Endometrial microvascular endothelial cells (primary cell): ENCODE measurements around the gene EXOC2. TPM values are rescaled to one million over a fixed set of nuclear protein-coding genes. Genes with fewer than 3 reads are reported as not detected.

Experiments used
- in situ Hi-C: cut with HindIII; loops from 2 replicates; pipeline ENCODE4 v1.10.0; 2017; ENCODE audit warnings: low sequenced_read_pairs, low pct_unique_long_range_greater_than_20kb; ENCODE audit errors: inconsistent ontology term
- total RNA-seq: library from RNA; depleted of rRNA; stranded (reverse); fragments of >200 nt; gene quantifications from one replicate; pipeline ENCODE4 v1.2.3, GENCODE V29; 2015; ENCODE audit errors: inconsistent ontology term

The EXOC2 gene, protein sequence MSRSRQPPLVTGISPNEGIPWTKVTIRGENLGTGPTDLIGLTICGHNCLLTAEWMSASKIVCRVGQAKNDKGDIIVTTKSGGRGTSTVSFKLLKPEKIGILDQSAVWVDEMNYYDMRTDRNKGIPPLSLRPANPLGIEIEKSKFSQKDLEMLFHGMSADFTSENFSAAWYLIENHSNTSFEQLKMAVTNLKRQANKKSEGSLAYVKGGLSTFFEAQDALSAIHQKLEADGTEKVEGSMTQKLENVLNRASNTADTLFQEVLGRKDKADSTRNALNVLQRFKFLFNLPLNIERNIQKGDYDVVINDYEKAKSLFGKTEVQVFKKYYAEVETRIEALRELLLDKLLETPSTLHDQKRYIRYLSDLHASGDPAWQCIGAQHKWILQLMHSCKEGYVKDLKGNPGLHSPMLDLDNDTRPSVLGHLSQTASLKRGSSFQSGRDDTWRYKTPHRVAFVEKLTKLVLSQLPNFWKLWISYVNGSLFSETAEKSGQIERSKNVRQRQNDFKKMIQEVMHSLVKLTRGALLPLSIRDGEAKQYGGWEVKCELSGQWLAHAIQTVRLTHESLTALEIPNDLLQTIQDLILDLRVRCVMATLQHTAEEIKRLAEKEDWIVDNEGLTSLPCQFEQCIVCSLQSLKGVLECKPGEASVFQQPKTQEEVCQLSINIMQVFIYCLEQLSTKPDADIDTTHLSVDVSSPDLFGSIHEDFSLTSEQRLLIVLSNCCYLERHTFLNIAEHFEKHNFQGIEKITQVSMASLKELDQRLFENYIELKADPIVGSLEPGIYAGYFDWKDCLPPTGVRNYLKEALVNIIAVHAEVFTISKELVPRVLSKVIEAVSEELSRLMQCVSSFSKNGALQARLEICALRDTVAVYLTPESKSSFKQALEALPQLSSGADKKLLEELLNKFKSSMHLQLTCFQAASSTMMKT
- total RNA-seq, result 59.8 TPM

DNA sequence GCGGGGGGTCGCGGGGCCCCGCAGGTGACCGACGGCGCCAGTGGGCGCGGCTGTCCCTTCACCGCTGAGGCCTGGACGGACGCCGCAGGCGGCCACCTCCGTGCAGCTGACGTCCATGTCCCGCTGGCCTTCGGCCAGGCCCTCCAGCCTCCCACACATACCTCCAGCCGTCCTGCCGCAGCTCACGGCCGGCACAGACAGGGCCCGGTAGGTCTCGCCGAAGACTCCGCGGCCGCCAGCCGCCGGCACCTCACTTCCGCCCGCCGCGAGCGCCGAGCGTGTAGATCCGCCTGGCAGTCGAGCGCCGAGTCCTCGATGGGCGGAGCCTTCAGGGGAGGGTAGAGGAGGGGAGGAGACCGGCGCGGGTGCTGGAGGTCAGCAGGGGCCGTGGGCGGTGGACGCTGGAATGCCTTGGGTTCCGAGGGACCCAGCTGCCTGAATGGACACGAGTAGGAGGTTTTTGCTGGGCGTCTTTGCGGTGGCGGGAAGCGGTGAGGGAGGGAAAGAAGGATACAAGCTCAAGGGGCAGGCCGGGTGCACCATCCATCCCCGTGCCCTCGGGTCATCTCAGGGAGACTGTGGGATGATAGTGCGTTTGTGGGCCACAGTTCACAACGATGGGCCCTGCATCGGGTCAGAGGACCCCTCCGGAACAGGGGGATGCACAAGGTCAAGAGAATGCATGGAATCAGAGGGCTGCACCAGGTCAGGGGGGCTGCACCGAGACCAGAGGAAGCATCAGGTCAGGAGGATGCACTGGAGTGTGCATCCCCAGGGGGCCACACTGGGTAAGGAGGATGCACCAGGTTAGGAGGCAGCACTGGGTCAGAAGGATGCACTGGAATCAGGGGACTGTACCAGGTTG lies at the start of gene EXOC2:
Gene EXOC2 (minus strand): TSS at position 282 of the 865 bp plus-strand sequence. CDS start 55,321 bp downstream, outside the sequence.
- in situ Hi-C loops, result no loop called here

DNA sequence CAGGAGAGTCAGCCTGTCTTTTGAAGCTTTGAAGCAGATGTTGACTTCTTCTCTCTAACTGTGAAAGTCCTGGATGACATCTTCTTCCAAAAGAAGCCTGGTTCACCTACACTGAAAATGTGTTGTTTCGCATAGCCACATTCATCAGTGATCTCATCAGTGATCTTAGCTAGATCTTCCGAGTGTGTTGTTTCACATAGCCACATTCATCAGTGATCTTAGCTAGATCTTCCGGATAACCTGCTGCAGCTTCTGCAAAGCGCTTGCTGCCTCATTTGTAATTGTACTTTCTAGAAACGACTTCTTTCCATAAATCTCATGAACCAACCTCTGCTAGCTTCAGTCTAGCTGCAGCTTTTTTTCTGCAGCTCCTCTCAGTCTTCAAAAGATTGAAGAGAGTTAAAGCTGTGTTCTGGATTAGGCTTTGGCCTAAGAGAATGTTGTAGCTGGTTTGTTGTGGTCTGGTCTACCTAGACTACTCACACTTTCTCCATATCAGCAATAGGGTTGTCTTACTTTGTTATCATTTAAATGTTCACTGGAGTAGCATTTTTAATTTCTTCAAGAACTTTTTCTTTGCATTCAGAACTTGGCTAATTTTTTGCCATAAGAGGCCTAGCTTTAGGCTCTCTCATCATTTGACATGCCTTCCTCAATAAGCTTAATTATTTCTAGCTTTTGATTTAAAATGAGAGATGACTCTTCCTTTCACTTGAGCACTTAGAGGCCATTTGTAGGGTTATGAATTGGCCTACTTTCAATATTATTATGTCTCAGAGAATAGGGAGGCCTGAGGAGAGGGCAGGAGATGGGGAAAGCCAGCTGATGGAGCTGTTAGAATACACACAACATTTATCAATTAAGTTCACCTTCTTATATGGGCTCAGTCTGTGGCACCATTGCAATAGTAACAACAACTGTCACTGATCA lies 48.7 kb upstream of the EXOC2 start:
- in situ Hi-C loops, result no loop called here

GRCh38 chr6:736657-737446 lies 43.9 kb upstream of the EXOC2 start:
- in situ Hi-C loops, result no loop called here

DNA sequence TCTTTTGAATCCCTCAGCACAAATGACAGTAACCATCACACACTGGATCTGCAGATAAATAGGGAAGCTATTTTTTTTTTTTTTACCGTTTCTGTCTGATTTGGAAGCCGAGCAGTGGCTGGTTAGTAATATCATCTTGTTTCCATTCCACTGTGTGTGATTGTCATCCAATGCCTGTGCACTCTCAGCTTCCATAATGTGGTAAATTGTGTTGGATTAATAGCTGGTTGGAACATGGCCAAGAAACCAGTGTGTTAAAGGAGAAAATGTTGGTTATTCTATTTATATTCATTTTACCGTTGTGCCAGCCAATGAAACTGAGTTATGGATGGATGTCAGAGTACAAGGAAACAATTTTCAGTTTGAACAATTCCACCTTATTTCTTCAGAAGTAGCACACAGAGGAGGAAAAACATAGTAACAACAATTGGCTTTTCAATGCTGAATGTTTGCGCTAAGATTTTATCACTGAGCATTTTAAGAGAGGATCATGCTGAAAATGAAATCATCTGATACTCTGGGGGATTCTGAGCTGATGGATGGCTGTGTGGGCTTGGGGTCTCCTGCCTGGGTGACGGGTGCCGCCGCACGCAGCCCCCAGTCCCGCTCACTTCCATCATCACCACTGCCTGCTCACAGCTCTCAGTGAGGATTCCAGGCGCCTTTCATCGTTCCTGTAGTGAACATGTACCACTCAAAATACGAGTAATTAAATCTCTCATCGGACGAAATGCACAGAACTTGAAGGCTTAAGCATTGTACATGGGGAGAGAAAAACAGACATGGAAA lies 40.7 kb upstream of the EXOC2 start:
- in situ Hi-C loops, result no loop called here

DNA sequence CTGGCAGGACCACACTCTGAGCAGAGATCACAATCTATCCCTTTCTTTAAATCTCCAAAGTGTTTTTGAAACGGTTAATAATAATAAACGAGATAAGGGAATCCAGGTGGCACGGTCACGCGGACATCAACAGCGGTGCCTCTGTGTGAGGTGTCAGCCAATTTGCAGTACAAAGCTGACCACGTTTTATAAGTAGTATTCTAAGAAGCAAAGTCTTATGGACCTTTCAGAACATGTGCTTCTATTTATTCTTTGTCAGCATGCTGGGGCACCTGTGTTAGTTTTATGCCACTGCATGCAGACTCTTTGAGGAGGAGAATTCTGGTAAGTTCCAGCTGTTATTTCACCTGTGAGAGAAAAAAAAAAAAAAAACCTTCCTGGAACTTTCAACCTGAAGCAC lies 39.0 kb upstream of the EXOC2 start:
- in situ Hi-C loops, result no loop called here

- in situ Hi-C loops, result no loop called here
Observed at GRCh38 chr6:729606-730320, 36.8 kb upstream of the EXOC2 start.

GRCh38 chr6:727856-728255 lies 34.9 kb upstream of the EXOC2 start:
- in situ Hi-C loops, result no loop called here

- in situ Hi-C loops, result no loop called here
Observed at GRCh38 chr6:723540-723939, 30.6 kb upstream of the EXOC2 start.

- in situ Hi-C loops, result no loop called here
Observed at GRCh38 chr6:722608-723007, 29.7 kb upstream of the EXOC2 start.

DNA sequence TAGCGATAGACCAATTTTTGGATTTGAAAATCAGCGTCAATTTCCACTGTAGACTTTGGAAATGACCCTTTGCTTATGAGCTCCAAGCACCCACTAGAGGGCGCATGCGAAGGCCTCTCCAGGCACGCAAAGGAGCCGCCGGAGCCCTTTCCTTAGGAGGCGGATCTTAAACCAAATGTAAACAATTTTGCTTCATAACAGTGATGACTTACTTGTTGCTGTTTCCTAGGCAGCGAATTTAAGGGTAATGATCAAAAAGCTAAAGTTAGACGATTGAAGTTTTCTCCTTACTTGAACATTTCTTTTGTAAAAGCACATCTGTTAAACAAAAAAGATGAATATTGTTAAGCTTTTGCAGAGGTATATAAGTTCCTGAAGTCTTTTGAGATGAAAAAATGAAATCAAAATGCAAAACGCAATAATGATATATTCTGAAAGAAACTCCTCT lies 29.2 kb upstream of the EXOC2 start:
- in situ Hi-C loops, result no loop called here

- in situ Hi-C loops, result no loop called here
Observed at GRCh38 chr6:718345-718744, 25.4 kb upstream of the EXOC2 start.

DNA sequence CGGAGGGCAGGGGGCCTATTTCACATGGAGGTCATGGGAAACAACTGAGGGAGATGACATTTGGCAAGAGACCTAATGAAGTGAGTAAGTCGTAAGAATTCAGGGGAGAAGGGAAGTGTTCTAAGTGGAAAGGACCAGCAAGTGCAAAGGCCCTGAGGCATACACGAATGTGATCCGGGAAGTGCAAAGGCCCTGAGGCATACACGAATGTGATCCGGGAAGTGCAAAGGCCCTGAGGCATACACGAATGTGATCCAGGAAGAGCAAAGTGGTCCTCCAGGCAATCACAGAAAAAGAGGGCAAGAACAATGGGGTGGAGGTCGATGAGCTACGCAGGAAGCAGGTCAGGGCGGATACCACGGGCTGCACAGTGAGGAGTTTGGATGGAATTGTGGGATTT lies 24.2 kb upstream of the EXOC2 start:
- in situ Hi-C loops, result no loop called here

DNA sequence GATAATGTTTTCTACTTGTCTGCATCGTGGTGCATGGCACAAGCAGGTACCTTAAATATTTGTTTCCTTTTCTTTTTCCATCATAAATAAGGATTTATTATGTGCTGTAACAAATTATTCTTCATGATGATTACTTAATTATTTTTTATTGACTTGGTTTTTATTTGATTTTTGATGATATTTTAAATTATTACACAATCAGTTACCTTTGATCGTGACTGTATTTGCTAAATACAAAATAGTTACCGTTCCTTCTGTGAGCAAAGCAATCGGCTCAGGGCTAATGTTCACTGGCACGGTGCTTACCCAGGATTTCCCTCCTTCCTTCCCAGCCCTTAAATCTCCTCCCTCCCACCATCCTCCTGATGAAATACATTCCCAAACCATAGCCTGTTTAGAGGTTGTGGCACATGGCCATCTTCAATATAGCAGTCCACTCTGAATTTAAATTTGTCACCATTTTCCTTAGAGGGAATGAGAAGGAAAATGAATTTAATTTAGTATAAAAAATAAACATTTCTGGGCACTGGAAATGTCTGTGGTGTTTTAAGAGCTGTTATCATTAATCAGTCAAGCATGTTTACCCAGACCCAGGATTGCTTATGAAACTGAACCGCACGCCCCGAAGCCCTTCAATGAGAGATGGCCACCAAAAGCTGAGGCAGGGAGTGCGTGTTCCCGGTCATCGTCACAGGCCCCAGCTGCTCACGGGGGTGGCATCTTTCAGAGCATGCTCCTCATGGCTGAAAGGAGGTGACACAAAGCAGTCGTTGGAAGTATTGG lies 23.0 kb upstream of the EXOC2 start:
- in situ Hi-C loops, result no loop called here

GRCh38 chr6:714100-714499 lies 21.2 kb upstream of the EXOC2 start:
- in situ Hi-C loops, result no loop called here

DNA sequence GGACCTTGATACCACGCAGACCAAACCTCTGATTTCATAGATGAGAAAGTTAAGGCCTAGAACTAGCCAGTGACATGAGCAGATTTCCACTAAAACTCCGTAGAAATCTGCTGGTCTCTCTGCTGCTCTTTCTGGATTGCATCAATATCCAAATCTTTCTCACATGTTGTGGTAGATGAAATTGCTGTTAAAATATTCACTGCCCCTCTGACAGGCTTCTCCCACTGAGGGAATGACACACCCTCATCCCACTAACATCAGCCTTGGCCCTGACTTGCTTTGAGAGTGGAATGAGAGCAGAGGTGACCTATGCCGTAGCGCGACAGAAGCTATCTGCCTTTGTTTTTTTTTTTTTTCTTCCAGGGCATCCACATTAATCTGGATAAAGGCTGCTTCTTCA lies 20.4 kb upstream of the EXOC2 start:
- in situ Hi-C loops, result no loop called here
